ENCODE measurements around the gene RAB33B.

- TF ChIP-seq CEBPB (IDR thresholded peaks at IDR 0.05) (no peak), TAF1 (IDR thresholded peaks at IDR 0.05; ENCODE audit: low read depth) (no peak), EP300 (IDR thresholded peaks at IDR 0.05; ENCODE audit: borderline replicate concordance) (no peak), TEAD4 (IDR thresholded peaks at IDR 0.05) (no peak), CREB1 (IDR thresholded peaks at IDR 0.05; ENCODE audit: low read depth) (no peak), FOXM1 (IDR thresholded peaks at IDR 0.05; ENCODE audit: borderline replicate concordance, low read depth) (no peak), RAD21 (IDR thresholded peaks at IDR 0.05; ENCODE audit: low read depth) (no peak), EGR1 (IDR thresholded peaks at IDR 0.05) (no peak), NFIC (IDR thresholded peaks at IDR 0.05) (no peak)
- TF ChIP-seq, protein P1, sequence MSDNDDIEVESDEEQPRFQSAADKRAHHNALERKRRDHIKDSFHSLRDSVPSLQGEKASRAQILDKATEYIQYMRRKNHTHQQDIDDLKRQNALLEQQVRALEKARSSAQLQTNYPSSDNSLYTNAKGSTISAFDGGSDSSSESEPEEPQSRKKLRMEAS (IDR thresholded peaks at IDR 0.05) = no peak
- TF ChIP-seq, protein P2, sequence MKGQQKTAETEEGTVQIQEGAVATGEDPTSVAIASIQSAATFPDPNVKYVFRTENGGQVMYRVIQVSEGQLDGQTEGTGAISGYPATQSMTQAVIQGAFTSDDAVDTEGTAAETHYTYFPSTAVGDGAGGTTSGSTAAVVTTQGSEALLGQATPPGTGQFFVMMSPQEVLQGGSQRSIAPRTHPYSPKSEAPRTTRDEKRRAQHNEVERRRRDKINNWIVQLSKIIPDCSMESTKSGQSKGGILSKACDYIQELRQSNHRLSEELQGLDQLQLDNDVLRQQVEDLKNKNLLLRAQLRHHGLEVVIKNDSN (IDR thresholded peaks at IDR 0.05) = no peak
Observed at GRCh38 chr4:139521754-139522401, 68.0 kb downstream of the RAB33B start.
